ENCODE data around the gene FERMT3.

The FERMT3 gene

DNA sequence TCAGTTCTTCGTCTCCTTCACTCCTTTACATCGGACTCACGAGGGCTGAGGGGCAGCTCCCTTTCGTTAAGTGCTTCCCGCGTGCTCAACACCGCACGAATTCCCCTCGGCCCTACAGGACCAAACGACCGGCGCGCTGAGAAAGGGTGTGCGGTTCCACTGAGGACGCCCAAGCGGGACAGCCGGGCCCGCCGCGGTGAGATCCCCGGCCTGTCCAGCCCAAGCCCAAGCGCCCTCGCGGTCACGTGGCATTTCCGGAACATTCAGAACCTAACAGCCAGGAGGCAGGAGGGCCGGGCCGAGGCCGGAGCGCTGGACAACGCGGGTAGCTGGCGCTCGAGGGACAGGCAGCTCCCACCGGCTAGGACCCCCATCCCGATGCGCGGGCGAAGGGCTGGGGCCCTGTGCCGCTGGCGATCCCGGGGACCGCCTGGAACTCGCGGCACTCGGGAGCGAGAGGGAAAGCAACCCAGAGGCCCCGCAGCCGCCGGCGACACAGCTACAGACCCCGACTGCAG lies 21.3 kb upstream of the FERMT3 start:
- TF ChIP-seq SIN3A (IDR thresholded peaks at IDR 0.05; ENCODE audit: borderline replicate concordance, insufficient read depth, low read length) = 0 out of 2 replicates have a peak, but pooled peaks have one; percentile 8
- TF ChIP-seq TAF1 (IDR thresholded peaks at IDR 0.05; ENCODE audit: borderline replicate concordance, insufficient read depth, low read length) = peak; percentile 94
- no peak for TF ChIP-seq FOXP2 (optimal IDR thresholded peaks at IDR 0.05; ENCODE audit: borderline replicate concordance, extremely low read depth, extremely low read length, insufficient read depth)
- peak; percentile 95 for TF ChIP-seq POLR2AphosphoS5 (IDR thresholded peaks at IDR 0.05; ENCODE audit: low read depth, low read length)
- TF ChIP-seq, protein P1, sequence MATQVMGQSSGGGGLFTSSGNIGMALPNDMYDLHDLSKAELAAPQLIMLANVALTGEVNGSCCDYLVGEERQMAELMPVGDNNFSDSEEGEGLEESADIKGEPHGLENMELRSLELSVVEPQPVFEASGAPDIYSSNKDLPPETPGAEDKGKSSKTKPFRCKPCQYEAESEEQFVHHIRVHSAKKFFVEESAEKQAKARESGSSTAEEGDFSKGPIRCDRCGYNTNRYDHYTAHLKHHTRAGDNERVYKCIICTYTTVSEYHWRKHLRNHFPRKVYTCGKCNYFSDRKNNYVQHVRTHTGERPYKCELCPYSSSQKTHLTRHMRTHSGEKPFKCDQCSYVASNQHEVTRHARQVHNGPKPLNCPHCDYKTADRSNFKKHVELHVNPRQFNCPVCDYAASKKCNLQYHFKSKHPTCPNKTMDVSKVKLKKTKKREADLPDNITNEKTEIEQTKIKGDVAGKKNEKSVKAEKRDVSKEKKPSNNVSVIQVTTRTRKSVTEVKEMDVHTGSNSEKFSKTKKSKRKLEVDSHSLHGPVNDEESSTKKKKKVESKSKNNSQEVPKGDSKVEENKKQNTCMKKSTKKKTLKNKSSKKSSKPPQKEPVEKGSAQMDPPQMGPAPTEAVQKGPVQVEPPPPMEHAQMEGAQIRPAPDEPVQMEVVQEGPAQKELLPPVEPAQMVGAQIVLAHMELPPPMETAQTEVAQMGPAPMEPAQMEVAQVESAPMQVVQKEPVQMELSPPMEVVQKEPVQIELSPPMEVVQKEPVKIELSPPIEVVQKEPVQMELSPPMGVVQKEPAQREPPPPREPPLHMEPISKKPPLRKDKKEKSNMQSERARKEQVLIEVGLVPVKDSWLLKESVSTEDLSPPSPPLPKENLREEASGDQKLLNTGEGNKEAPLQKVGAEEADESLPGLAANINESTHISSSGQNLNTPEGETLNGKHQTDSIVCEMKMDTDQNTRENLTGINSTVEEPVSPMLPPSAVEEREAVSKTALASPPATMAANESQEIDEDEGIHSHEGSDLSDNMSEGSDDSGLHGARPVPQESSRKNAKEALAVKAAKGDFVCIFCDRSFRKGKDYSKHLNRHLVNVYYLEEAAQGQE (IDR thresholded peaks at IDR 0.05; ENCODE audit: insufficient read depth in 1 of 2, low read depth in 2 of 2, low read length in 2 of 2) = peak in 1 of 2 experiments; percentile 52; a peak in 1 of 4 replicates

DNA sequence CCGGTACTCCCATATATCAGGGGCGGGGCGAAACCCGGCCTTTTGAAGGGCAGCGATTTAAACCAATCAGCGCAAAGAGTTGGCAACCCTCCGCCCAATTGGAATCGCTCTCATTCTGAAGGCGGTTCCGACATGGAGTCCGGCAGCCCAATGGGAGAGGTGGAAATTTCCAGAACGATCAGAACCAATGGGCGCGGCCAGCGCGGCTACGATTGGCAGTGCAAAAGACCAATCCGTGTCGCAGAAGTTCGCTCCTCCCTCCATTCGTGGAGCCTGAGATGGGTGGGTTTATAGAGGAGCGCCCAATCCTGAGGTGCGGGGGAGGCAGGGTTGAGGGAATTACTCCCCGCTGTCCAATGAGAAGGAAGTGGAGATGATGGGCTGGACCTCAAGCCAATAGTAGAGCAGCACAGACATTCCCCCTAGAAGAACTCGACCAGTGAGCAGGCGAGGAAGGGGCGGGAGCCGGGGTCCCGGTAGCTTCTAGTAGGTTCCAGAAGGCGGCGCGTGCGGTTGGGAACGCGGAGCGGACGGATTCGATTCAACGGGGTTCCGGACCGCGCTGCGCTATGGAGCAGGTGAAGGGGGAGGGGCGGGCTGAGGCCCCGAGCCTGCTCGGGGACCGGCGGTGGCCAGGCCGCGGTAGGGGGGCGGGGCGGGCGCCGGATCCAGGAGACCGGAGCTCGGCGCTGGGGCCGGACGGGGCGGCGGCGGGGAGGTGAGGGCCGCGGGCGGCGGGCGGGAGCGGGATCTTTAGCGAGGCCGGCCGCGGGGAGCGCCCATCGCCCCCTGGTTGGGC lies 20.6 kb upstream of the FERMT3 start, which contains the start of gene STIP1:
Gene STIP1 (plus strand): TSS at position 479 of the 799 bp plus-strand sequence. CDS start 91 bp downstream, at position 570.
- TF ChIP-seq FOXP2 (optimal IDR thresholded peaks at IDR 0.05; ENCODE audit: borderline replicate concordance, extremely low read depth, extremely low read length, insufficient read depth) (no peak), POLR2AphosphoS5 (IDR thresholded peaks at IDR 0.05; ENCODE audit: low read depth, low read length) (no peak; the same call in 1 of the 2 replicates), TAF1 (IDR thresholded peaks at IDR 0.05; ENCODE audit: borderline replicate concordance, insufficient read depth, low read length) (peak; percentile 92), SIN3A (IDR thresholded peaks at IDR 0.05; ENCODE audit: borderline replicate concordance, insufficient read depth, low read length) (peak; percentile 48; the same call in 1 of the 2 replicates)
- TF ChIP-seq, protein P1 (IDR thresholded peaks at IDR 0.05; ENCODE audit: insufficient read depth in 1 of 2, low read depth in 2 of 2, low read length in 2 of 2) = peak in 1 of 2 experiments; percentile 52; a peak in 1 of 4 replicates

DNA sequence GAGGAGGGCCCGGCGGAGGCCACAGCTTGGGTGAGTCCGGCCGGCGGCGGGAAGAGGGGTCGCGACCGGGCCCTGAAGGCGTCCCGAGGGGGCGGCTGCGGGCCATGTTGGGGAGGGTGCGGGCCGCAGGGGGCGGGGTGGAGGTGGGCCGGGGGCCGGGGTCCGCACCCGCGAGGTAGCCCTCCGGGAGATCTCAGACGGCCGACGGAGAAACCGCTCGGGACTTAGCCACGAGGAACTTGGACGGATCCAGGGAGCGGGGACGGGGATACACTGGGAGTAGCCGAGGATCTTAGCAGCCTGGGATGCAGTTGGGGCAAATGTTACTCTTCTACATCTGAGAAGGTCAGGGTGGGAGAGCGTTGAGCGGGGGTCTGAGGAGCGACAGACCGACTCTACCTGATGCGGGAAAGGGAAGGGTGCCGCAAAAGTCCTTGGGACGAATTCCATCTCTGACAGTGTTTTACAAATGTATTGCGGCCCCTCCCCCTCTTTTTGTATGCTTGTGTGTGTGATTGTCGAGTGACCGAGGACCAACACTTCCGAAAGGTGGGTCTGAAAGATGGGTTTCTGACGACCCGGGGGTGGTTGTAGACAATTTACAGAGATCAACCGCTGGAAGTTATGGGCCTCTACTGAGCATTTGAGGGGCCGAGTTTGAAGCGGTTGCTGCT lies 19.9 kb upstream of the FERMT3 start:
- TF ChIP-seq SIN3A (IDR thresholded peaks at IDR 0.05; ENCODE audit: borderline replicate concordance, insufficient read depth, low read length) (peak; percentile 80; the same call in 1 of the 2 replicates), TAF1 (IDR thresholded peaks at IDR 0.05; ENCODE audit: borderline replicate concordance, insufficient read depth, low read length) (no peak)

DNA sequence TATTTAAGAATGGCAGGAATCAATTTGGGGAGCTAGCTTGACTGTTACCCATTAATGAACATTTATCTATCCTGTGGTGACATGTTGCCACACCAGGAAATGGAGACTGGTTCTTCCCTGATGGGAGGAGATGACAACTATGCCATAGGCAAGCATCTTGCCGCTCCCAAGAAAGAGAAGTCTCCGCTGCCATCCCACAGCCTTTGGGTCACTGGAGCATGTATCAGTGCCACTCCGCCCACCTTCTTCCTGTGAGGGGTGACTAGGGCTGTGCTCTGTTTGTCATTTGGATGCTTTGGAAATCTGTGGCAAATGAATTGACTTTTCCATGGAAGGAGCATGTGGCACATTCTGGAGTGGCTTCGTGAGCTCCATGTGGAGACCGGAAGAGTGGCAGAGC lies 14.1 kb upstream of the FERMT3 start:
- TF ChIP-seq SIN3A (IDR thresholded peaks at IDR 0.05; ENCODE audit: borderline replicate concordance, insufficient read depth, low read length) = no peak
- TF ChIP-seq FOXP2 (optimal IDR thresholded peaks at IDR 0.05; ENCODE audit: borderline replicate concordance, extremely low read depth, extremely low read length, insufficient read depth) = no peak
- TF ChIP-seq, protein P1 (IDR thresholded peaks at IDR 0.05; ENCODE audit: insufficient read depth in 1 of 2, low read depth in 2 of 2, low read length in 2 of 2) = no peak
- no peak for TF ChIP-seq TAF1 (IDR thresholded peaks at IDR 0.05; ENCODE audit: borderline replicate concordance, insufficient read depth, low read length)
- no peak for TF ChIP-seq POLR2AphosphoS5 (IDR thresholded peaks at IDR 0.05; ENCODE audit: low read depth, low read length)

DNA sequence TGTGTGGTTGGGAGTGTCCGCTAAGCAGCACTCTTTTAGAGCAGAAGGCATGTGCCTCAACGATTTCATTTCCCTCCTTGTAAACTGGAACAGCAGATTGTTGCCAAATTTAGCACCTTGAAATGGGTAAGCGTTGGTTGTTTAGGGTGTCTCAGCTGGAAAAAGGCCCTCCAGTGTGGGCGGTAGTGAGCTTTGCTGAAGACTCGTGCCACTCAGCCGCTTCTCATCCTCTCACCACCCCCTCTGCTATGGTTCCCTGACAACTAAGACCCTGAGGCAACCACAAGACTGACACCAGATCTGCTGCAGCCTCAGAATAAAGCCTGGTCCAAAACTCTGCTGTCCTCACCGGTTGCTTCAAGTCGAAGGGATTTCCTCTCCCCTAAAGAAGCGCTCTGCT lies 9.9 kb upstream of the FERMT3 start:
- no peak for TF ChIP-seq POLR2AphosphoS5 (IDR thresholded peaks at IDR 0.05; ENCODE audit: low read depth, low read length)
- no peak for TF ChIP-seq FOXP2 (optimal IDR thresholded peaks at IDR 0.05; ENCODE audit: borderline replicate concordance, extremely low read depth, extremely low read length, insufficient read depth)
- TF ChIP-seq, protein P1 (IDR thresholded peaks at IDR 0.05; ENCODE audit: insufficient read depth in 1 of 2, low read depth in 2 of 2, low read length in 2 of 2) = no peak
- TF ChIP-seq TAF1 (IDR thresholded peaks at IDR 0.05; ENCODE audit: borderline replicate concordance, insufficient read depth, low read length) = no peak
- no peak for TF ChIP-seq SIN3A (IDR thresholded peaks at IDR 0.05; ENCODE audit: borderline replicate concordance, insufficient read depth, low read length)
